MM.1S (cell line): ENCODE data around the gene SYT1.
"Not testable (repeated sequence)": the region's sequence is repeated elsewhere in the genome, so short reads cannot be mapped to it uniquely, and the experiment has no call there.

Experiments
- DNase-seq: peaks from one replicate; pipeline ENCODE4 v3.0.0-alpha.2; 2015
- H2AFZ ChIP-seq: fragments of 300-600 bp; sonication (generic); 2 replicates; pipeline ENCODE4 v1.6.0; 2016; ENCODE audit warnings: antibody characterized with exemption, low read length
- H3F3A ChIP-seq: fragments of 300-600 bp; sonication (generic); 2 replicates; pipeline ENCODE4 v1.6.1; 2016; ENCODE audit warnings: mild to moderate bottlenecking, antibody characterized with exemption, low read length, moderate library complexity, mixed read lengths; ENCODE audit not compliant: insufficient read depth
- H3K27ac ChIP-seq: fragments of 300-600 bp; sonication (generic); 2 replicates; pipeline ENCODE4 v1.5.1; 2016; ENCODE audit warnings: mild to moderate bottlenecking, low read length
- H3K27me3 ChIP-seq: fragments of 300-600 bp; sonication (generic); replicated peaks from 2 replicates; pipeline ENCODE4 v1.6.0; 2016; ENCODE audit warnings: low read length; ENCODE audit not compliant: insufficient read depth
- H3K36me3 ChIP-seq: fragments of 300-600 bp; sonication (generic); replicated peaks from 2 replicates; pipeline ENCODE4 v1.6.1; 2016; ENCODE audit warnings: mild to moderate bottlenecking, low read length, mixed read lengths; ENCODE audit not compliant: insufficient read depth
- H3K4me1 ChIP-seq: fragments of 300-600 bp; sonication (generic); 2 replicates; pipeline ENCODE4 v1.6.1; 2016; ENCODE audit warnings: low read length, mixed read lengths
- H3K4me2 ChIP-seq: fragments of 300-600 bp; sonication (generic); 2 replicates; pipeline ENCODE4 v1.6.0; 2016; ENCODE audit warnings: low read depth, low read length
- H3K4me3 ChIP-seq: fragments of 300-600 bp; sonication (generic); 2 replicates; pipeline ENCODE4 v1.5.1; 2016; ENCODE audit warnings: low read length, mixed read lengths
- H3K79me2 ChIP-seq: fragments of 300-600 bp; sonication (generic); 2 replicates; pipeline ENCODE4 v1.6.1; 2016; ENCODE audit warnings: mixed run types, low read length, mixed read lengths
- H3K9ac ChIP-seq: fragments of 300-600 bp; sonication (generic); 2 replicates; pipeline ENCODE4 v1.6.1; 2016; ENCODE audit warnings: low read length, mixed read lengths
- H3K9me2 ChIP-seq: fragments of 300-600 bp; sonication (generic); replicated peaks from 2 replicates; pipeline ENCODE4 v1.6.1; 2016; ENCODE audit warnings: mild to moderate bottlenecking, low read length, mixed read lengths; ENCODE audit not compliant: insufficient read depth
- H3K9me3 ChIP-seq: fragments of 300-600 bp; sonication (generic); replicated peaks from 2 replicates; pipeline ENCODE4 v1.6.1; 2016; ENCODE audit warnings: mild to moderate bottlenecking, low read length, mixed read lengths; ENCODE audit not compliant: insufficient read depth
- H4K20me1 ChIP-seq: fragments of 300-600 bp; sonication (generic); 2 replicates; pipeline ENCODE4 v1.6.1; 2016; ENCODE audit warnings: mild to moderate bottlenecking, low read length, moderate library complexity, mixed read lengths; ENCODE audit not compliant: insufficient read depth
- EZH2 ChIP-seq: fragments of 300-600 bp; sonication (generic); optimal IDR thresholded peaks from 2 replicates; pipeline ENCODE3; 2017; ENCODE audit warnings: low read depth, mild to moderate bottlenecking, antibody characterized with exemption, low read length, mixed read lengths
- EZH2phosphoT487 ChIP-seq: fragments of 300-600 bp; sonication (generic); IDR thresholded peaks from 2 replicates; pipeline ENCODE4 v1.6.1; 2018; ENCODE audit warnings: antibody characterized with exemption, low read length
- TF ChIP-seq, protein P1 (sequence below): fragments of 300-600 bp; sonication (generic); IDR thresholded peaks from 2 replicates; pipeline ENCODE4 v1.5.1; 2016; ENCODE audit warnings: antibody characterized with exemption, low read length, mixed read lengths

SYT1 gene

DNA sequence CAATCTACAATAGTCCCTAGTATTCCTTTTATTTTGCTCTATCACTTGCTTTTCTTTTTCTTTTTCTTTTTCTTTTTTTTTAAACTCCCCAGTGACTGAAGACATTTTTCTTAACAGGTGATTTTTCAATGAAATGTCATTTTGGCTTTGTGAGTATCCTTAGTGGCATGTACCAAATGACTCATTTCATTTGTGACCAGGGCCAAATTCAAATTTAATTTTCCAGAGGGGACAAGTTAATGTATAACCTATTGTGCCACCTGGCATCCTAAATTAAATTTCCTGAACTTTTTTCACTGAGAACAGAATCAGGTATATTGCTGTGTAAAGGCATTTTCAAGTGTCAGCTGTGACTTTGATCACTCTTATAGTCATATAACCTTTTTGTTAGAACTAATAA lies 39.7 kb upstream of the SYT1 start:
- Histone ChIP-seq H3K27me3 (no peaks in the 10 kb centered on the region), H3K9me3 (no peaks in the 10 kb centered on the region), H3F3A (no peaks in the 10 kb centered on the region), H3K4me1 (no peaks in the 10 kb centered on the region), H3K9me2 (no peaks in the 10 kb centered on the region), H3K79me2 (no peaks in the 10 kb centered on the region), H2AFZ (no peak overlapping the region), H3K9ac (no peak overlapping the region), H4K20me1 (no peaks in the 10 kb centered on the region), H3K4me3 (no peak overlapping the region), H3K36me3 (no peaks in the 10 kb centered on the region), H3K27ac (no peak overlapping the region), H3K4me2 (no peak overlapping the region)
- DNase-seq: no peak
- TF ChIP-seq, protein P1, sequence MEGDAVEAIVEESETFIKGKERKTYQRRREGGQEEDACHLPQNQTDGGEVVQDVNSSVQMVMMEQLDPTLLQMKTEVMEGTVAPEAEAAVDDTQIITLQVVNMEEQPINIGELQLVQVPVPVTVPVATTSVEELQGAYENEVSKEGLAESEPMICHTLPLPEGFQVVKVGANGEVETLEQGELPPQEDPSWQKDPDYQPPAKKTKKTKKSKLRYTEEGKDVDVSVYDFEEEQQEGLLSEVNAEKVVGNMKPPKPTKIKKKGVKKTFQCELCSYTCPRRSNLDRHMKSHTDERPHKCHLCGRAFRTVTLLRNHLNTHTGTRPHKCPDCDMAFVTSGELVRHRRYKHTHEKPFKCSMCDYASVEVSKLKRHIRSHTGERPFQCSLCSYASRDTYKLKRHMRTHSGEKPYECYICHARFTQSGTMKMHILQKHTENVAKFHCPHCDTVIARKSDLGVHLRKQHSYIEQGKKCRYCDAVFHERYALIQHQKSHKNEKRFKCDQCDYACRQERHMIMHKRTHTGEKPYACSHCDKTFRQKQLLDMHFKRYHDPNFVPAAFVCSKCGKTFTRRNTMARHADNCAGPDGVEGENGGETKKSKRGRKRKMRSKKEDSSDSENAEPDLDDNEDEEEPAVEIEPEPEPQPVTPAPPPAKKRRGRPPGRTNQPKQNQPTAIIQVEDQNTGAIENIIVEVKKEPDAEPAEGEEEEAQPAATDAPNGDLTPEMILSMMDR: no peak
- TF ChIP-seq EZH2phosphoT487: no peak

DNA sequence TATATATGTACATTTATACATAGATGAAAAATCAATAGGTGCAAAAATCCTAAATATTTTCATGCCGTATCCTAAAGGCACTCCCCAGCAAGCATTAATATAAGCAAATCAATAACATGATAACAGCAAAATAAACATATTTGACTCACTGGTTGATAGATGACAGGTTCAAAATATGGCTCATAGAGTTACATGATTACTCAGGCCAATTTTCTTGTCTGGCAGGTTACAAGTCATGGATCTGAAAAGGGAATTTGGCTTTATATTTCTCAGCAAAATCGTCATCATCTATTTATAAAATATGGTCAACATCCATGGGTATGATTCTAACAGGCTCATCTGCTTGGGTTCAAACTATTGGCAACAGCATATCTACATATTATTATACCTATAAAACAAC lies 34.9 kb upstream of the SYT1 start:
- no peaks in the 10 kb centered on the region for H3K27me3 ChIP-seq
- H3K4me2 ChIP-seq: no peak overlapping the region
- H3K36me3 ChIP-seq: no peaks in the 10 kb centered on the region
- H3K79me2 ChIP-seq: no peaks in the 10 kb centered on the region
- H3F3A ChIP-seq: no peaks in the 10 kb centered on the region
- no peak overlapping the region for H3K4me3 ChIP-seq
- H3K27ac ChIP-seq: no peak overlapping the region
- H3K9ac ChIP-seq: no peak overlapping the region
- H3K9me2 ChIP-seq: no peaks in the 10 kb centered on the region
- no peaks in the 10 kb centered on the region for H3K9me3 ChIP-seq
- TF ChIP-seq EZH2: no peak
- TF ChIP-seq, protein P1: no peak
- H4K20me1 ChIP-seq: no peaks in the 10 kb centered on the region
- DNase-seq: no peak
- no peaks in the 10 kb centered on the region for H3K4me1 ChIP-seq
- no peak overlapping the region for H2AFZ ChIP-seq

DNA sequence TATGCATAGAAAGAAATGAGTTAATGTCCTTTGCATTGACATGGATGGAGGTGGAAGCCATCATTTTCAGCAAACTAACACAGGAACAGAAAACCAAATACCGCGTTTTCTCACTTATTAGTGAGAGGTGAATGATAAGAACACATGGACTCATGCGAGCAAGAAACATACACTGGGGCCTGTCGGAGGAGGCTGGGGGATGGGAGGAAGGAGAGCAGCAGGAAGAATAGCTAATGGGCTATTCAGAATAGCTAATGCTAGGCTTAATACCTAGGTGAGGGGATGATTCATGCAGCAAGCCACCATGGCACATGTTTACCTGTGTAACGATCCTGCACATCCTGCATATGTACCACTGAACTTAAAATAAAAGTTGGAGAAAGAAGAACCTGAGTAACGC lies 29.1 kb upstream of the SYT1 start:
- no peaks in the 10 kb centered on the region for H3K79me2 ChIP-seq
- no peaks in the 10 kb centered on the region for H3F3A ChIP-seq
- H3K4me1 ChIP-seq: no peaks in the 10 kb centered on the region
- no peak overlapping the region for H3K4me2 ChIP-seq
- TF ChIP-seq, protein P1: no peak
- TF ChIP-seq EZH2phosphoT487: no peak
- H4K20me1 ChIP-seq: no peaks in the 10 kb centered on the region
- H3K9me3 ChIP-seq: no peaks in the 10 kb centered on the region
- no peaks in the 10 kb centered on the region for H3K27me3 ChIP-seq
- no peak for DNase-seq
- H3K9me2 ChIP-seq: no peaks in the 10 kb centered on the region
- H3K36me3 ChIP-seq: no peaks in the 10 kb centered on the region
- no peak overlapping the region for H2AFZ ChIP-seq
- no peak overlapping the region for H3K4me3 ChIP-seq
- no peak overlapping the region for H3K9ac ChIP-seq
- H3K27ac ChIP-seq: no peak overlapping the region

DNA sequence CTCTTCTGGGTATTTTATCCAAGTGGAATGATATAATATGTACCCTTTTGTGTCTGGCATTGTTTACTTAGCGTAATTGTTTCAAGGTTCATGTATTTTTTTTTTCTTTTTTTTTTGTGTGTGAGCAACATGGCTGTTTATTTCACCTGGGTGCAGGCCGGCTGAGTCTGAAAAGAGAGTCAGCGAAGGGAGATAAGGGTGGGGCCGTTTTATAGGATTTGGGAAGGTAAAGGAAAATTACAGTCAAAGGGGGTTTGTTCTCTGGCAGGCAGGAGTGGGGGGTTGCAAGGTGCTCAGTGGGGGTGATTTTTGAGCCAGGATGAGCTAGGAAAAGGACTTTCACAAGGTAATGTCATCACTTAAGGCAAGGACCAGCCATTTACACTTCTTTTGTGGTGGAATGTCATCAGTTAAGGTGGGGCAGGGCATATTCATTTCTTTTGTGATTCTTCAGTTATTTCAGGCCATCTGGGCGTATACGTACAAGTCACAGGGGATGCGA lies 24.0 kb upstream of the SYT1 start:
- H3K4me2 ChIP-seq, H3K79me2 ChIP-seq, DNase-seq, H3K9me3 ChIP-seq, H3F3A ChIP-seq, H3K27ac ChIP-seq, H4K20me1 ChIP-seq, H3K4me3 ChIP-seq, H3K4me1 ChIP-seq, H3K9ac ChIP-seq, H3K27me3 ChIP-seq, H2AFZ ChIP-seq, H3K36me3 ChIP-seq, H3K9me2 ChIP-seq: not testable (repeated sequence)
